HG03159 (cell line): ENCODE results near the gene SH3D19.
A peak's percentile ranks its signal among the peaks of the same experiment; 100 is the strongest.

Source experiments
- ATAC-seq: cut with Tn5 transposase; IDR thresholded peaks from one replicate; pipeline ENCODE4 v1.9.1; 2021; ENCODE audit warnings: mild to moderate bottlenecking, moderate library complexity; ENCODE audit not compliant: unreplicated experiment

The SH3D19 gene

DNA sequence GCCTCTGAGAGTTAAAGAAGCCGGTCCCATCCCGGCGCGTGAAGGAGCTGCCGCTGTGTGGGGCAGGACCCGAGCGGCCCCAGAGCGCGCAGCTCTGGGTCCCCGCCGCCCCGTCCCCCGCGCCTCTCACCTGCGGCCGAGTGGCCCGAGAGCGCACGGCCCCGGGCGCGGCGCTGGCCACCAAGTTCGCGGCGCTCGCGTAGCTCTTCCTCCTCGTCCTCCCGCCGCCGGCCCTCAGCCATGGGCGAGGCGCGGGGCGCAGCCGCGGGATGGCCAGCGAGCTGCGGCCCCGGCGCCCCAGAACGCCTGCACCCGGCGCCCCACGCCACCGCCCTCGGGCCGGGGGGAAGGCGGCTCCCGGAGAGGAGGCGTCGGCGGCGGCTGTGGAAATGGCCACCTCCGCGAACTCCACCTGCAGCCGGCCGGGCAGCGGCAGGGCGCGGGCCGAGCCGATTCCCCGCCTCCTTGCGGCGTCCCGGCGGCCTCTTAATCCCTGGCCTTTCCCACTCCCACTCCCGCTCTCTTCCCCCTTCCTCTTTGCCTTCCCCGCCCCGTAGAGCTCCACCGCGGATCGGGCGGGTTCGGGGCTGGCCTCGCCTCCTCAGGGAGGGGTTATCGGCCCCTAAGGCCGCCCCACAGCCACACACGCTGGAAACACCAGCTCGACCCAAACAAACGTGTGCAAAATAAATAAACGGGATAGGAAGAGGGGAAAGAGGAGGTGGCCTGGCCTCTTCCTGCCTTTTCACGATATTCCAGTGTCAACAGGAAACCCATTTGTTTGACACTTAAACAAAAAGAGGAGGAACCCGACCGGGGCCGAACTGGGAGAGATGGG lies at the start of gene SH3D19:
TSS of gene SH3D19 (minus strand) at position 495 of the 838 bp plus-strand sequence. CDS start at position 242, 253 bp downstream.
- no peak for ATAC-seq

- peak; percentile 99 for ATAC-seq
Measured at GRCh38 chr4:151362404-151363164, 37.2 kb upstream of the SH3D19 start.

- no peak for ATAC-seq
Measured at GRCh38 chr4:151361966-151362365, 36.6 kb upstream of the SH3D19 start.

DNA sequence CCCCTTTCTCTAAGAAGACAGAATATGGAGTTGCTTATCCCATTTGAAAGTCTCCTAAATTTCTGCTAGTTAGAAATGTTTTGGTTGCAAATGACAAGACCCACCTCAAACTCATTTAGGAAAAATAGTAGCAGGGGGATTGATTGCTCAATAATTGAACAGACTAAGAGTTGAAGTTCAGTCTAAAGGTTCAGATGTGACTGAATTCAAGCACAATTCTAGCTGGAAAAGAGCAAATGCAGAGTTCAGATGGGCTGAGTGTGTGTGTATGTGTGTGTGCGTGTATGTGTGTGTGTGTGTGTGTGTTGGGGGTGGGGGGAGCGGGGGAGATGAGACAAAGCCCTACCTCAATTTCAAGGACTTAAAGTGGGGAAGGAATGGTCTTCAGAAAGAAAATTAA lies 35.7 kb upstream of the SH3D19 start:
- no peak for ATAC-seq

GRCh38 chr4:151359576-151359975 lies 34.2 kb upstream of the SH3D19 start:
- ATAC-seq, result no peak

DNA sequence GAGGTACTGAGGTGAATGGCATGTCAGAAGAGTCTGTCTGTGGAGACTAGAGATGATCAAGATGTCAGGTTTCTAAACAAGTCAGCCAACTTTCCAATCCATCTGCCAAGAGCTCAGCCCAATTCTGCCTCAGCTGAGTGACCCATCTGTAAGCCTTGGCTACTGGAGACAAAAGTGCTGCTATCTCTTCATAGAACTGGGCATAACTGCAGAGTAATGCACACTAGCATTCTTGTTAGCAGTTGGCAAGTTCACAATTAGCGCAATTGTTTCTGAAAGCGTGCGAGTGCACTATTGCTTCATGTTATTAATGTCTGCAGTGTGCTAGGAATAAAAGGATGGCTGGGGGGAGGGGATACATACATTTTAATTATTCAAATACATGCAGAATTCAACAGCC lies 32.9 kb upstream of the SH3D19 start:
- ATAC-seq, result no peak

DNA sequence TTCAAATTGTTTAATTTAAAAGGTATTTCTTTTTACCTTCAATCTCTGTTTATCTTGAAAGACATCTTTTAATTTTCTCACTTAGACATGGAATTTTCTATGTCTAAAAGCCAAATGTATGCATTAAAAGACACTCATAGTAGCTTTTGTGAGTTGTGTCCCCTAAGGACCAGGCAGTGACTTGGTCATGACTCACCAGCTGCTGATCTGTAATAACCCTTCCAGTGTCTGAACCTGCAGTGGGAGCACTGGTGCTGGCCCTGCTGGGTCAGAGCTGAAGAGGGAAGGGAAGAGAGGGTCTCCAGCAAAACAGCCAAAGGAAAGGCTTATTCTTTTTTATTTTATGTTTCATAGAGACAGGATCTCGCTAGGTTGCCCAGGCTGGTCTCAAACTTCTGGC lies 31.1 kb upstream of the SH3D19 start:
- no peak for ATAC-seq

DNA sequence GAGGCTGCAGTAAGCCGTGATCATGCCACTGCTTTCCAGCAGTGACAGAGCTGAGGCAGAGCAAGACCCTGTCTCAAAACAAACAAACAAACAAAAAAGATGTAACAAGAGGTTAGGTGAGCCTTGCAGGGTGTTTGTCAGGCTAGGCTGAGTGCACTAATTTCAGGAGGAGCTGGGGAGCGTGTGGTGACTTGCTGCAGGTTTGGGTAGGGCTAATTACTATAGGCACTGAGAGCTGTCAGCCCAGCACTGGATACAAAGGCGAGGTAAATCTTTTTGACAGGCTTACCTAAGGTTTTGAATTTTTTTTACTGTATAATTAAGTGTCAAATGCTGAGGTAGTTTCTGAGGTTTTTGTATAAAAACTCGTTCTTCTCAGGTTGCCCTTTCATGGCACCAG lies 29.8 kb upstream of the SH3D19 start:
- ATAC-seq, result no peak

GRCh38 chr4:151347490-151348235 lies 22.3 kb upstream of the SH3D19 start:
- no peak for ATAC-seq

GRCh38 chr4:151344948-151345347 lies 19.5 kb upstream of the SH3D19 start:
- no peak for ATAC-seq

- ATAC-seq, result no peak
Measured at GRCh38 chr4:151340751-151341385, 15.5 kb upstream of the SH3D19 start.

DNA sequence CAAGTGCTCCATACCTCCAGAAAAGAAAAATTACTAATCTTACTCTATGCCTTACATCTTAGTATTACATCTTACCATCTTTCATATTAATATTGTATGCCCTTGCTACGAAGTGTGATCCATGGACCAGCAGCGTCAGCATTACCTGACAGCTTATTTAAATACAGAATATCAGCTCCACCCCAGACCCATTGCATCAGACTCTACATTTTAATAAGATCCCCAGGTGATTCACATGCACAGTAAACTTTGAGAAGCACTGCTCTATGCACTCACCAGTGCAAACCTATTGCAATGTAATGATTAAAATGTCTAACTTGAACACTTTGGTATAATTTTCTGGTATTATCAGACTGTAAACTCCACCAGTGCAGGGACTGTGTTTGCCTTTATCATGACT lies 14.1 kb upstream of the SH3D19 start:
- no peak for ATAC-seq

GRCh38 chr4:151331276-151332042 lies 6.1 kb upstream of the SH3D19 start:
- ATAC-seq, result no peak

- ATAC-seq, result no peak
Measured at GRCh38 chr4:151329217-151330007, 4.0 kb upstream of the SH3D19 start.

GRCh38 chr4:151325949-151326246 lies 493 bp upstream of the SH3D19 start:
- ATAC-seq, result no peak

DNA sequence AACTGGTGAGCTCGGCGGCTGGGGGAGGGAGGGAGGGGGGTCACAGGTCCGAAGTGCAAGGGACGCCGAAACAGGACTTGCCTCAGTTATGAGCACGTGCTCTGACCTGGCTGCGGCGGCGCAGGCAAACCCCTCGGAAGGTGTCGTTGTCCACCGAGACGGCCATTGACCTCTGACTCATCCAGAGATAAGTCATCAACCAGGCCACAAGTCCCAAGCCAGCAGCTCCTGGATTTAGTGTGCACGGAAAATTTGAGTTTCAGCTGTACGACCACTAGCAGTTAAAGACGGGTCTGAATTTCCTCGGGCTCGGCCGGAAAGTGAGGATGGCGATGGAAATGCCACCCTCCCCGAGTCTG lies 674 bp downstream of the SH3D19 start:
- no peak for ATAC-seq

- ATAC-seq, result no peak
Measured at GRCh38 chr4:151324124-151324751, 1.2 kb downstream of the SH3D19 start.

DNA sequence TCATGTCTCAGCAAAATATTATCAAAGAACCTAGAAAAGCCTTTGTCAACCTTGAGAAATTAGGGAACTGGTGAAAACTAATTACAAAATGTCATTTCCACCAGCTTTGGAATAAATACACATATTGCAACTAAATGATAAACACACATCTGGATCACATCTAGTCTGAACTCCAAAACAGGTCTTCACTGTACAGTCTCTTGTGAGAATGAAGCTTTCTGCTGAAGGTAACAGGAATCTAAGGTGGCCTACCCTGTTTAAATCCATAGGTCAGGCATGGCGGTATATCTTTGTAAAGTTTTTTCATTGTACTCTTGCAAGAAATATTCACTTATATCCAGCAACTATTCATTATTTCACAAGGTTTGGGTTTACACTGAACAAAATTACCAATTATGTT lies 1.7 kb downstream of the SH3D19 start:
- no peak for ATAC-seq

DNA sequence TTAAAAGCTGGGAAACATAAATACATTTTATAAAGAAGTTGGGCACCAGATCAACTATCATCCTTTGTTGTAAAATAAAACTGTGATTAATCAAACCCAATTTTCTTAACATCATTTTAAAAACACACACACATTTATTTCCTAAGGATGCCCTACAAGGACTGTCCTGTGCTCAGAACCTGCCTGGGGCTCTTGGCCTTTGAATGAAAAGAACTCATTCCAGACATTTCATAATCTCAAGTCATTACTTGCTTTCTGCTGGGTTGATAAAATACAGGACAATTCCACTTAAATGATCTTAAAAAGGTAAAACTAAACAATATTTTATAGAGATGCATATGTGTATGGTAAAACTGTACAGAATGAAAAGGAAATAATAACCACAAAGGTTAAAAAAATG lies 2.8 kb downstream of the SH3D19 start:
- ATAC-seq, result no peak
